GM19397 (cell line): ENCODE data around the gene VPS50.

Experiments used
- ATAC-seq: cut with Tn5 transposase; IDR thresholded peaks from one replicate; pipeline ENCODE4 v1.9.1; 2021; ENCODE audit warnings: mild to moderate bottlenecking, moderate library complexity; ENCODE audit not compliant: unreplicated experiment

Gene VPS50

GRCh38 chr7:93392984-93393383 is 160.8 kb downstream of the VPS50 start:
- ATAC-seq: no peak

- no peak for ATAC-seq
Observed at GRCh38 chr7:93399642-93400041, 167.5 kb downstream of the VPS50 start.

GRCh38 chr7:93402944-93403343 is 170.8 kb downstream of the VPS50 start:
- no peak for ATAC-seq

- ATAC-seq: no peak
Observed at GRCh38 chr7:93407239-93407638, 175.1 kb downstream of the VPS50 start.

GRCh38 chr7:93409324-93409723 is 177.2 kb downstream of the VPS50 start:
- ATAC-seq: no peak
